ENCODE measurements around the gene NPM3.

GRCh38 chr10:101773923-101774588, 9.2 kb downstream of the NPM3 start:
- TF ChIP-seq ZFP1 (CRISPR knock-in tag; IDR thresholded peaks at IDR 0.05) (no peak), RBAK (CRISPR knock-in tag; IDR thresholded peaks at IDR 0.05) (no peak), CTCF (CRISPR knock-in tag; IDR thresholded peaks at IDR 0.05) (no peak), NFYB (CRISPR knock-in tag; IDR thresholded peaks at IDR 0.05) (no peak), SKIL (CRISPR knock-in tag; IDR thresholded peaks at IDR 0.05; ENCODE audit: borderline replicate concordance) (no peak)

Data from HepG2 (cell line).